NK-92 (cell line): ENCODE measurements around the gene CUEDC1.
"Not testable (repeated sequence)": the region's sequence is repeated elsewhere in the genome, so short reads cannot be mapped to it uniquely, and the experiment has no call there.

ENCODE experiments used
- DNase-seq: peaks from one replicate; lab custom pipeline; 2025; ENCODE audit not compliant: unreplicated experiment; lab: John Stamatoyannopoulos, UW

Gene CUEDC1

DNA sequence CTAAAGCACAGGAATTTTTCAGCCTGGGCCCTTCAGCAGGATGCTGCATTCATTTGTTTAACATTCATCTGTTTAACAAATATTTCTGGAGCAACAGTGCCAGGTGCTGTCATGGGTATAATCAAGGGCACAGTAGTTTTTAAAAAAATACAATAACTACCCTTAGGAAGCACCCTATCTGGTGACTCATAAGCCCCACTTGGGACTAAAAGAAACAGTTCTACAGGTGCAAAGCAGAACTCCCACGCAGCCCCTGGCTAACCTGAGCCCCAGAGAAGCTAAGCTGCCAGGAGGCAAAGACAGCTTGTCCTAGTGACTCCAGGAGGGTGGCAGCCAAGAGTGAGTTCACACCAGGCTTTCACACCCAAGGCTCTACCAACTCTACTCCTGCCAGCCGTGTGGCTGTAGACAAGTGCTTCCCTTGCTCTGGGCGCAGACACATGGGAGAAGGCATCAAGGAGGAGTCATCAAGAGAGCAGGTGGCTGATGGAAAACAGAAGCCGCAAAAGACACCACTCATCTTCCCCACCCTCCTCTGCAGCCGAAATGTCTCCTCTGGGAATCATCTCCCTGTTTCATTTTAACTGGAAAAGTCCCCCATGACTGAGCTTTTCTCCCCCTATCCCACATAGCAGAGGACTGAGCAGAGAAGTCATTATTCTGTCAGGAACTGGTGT is 14.4 kb downstream of the CUEDC1 start:
- DNase-seq: no peak

DNA sequence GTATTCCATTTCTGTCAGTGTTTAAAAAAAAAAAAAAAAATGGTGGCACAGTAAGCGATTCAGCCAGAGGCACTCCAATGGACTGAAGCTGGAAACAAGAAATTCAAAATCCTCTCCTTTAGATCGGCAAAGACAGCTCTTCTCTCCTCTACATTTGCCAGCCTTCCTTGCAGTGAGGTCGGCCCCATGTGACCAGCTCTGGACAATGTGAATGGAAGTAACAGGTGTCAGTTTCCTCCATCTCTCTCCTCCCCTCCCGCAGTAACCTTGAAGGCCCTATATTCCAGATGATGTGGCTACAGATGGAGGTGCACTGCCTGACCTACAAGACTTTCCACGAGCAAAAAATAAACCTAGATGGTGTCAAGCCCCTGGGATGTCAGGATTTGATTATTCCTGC is 15.0 kb downstream of the CUEDC1 start:
- DNase-seq: no peak

DNA sequence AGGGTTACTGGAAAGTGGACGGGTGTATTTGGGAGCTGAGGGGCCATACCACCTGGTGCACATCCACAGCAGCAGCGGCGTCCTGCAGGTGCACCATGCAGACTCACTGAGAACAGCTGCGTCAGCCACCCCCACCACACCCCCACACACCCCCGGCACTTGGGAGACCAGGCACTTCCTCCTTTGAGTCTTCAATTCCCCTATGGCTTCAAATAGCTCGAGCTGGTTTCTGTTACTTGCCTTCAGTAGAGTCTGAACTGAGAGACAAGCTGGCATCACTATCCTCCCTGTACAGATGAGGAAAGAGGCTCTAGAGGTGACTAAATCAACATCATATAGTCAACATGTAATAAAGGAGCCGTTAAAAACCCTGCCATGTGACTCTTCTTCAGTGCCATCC is 15.4 kb downstream of the CUEDC1 start:
- DNase-seq: no peak

DNA sequence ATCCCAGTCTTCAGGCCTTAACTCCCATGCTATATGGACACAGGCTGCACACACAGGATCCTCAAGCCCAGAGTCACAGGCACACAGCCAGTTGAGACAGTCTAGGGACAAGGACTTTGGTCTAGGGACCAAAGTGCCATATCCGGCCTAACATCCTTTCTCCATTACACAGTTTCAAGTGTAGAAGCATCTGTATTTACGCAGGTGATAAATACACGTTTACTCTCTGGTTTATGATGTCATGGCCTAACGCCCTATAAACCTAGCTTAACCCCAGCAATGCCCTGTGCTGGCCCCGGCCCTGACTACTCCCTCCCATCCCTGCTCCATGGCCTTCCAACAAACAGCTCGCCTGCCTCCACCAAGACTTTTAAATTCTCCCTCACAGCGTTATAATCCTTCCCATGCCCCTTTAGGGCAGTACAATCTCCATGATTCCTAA is 17.1 kb downstream of the CUEDC1 start:
- no peak for DNase-seq

DNA sequence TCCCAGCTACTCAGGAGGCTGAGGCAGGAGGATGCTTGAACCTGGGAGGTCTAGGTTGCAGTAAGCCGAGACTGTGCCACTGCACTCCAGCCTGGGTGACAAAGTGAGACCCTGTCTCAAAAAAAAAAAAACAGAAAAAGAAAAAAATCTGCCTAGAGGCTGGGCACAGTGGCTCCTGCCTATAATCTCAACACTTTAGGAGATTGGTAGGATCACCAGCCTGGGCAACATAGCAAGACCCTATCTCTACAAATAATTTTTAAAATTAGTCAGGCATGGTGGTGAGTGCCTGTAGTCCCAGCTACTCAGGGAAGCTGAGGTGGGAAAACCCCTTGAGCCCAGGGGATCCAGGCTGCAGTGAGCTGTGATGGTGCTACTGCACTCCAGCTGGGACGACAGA is 17.7 kb downstream of the CUEDC1 start:
- no peak for DNase-seq

DNA sequence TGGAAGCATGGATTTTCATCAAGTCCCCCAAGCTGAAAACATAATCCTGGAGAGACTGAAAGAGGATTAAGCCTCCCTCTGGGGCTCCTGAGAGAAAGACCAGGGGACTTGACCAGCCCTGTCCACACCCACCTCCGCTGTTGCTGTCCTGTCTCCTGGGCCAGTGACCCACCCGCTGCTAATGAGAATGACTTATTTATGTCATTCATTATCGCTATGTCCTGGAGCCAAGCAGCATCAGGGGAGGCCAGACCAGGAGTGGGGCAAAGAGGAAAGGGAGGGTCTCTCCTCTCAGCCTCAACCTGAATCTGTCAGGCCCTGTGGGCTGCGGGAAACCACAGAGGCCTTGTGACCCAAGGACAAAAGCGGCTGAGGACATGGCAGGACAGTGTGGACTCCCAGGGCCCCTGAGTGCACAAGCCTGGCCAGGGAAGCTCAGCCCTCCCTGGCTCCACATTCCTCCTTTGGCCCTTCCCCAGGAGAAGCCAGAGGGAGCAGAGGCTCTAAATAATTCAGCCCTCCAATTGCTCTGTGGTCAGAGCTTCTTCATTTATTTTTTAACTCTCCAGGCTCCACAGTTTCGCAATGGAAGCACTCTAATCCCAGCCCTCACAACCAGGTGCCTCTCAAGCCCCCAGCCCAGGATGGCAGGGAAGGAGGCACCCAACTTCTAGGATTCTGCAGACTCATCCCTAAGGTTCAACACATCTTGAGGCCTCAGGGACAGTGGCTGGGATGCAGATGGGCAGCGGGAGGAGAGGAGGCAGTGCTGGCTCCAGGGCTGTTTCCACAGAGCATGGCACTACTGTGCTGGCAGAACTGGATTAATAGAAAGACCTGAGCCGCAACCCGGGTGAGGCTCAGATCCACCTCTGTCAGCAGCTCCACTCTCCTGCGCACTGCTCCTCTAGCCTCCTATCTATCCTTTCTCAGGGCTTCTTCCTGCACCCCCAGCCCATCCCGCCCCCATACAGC is 19.1 kb downstream of the CUEDC1 start:
- DNase-seq: no peak

DNA sequence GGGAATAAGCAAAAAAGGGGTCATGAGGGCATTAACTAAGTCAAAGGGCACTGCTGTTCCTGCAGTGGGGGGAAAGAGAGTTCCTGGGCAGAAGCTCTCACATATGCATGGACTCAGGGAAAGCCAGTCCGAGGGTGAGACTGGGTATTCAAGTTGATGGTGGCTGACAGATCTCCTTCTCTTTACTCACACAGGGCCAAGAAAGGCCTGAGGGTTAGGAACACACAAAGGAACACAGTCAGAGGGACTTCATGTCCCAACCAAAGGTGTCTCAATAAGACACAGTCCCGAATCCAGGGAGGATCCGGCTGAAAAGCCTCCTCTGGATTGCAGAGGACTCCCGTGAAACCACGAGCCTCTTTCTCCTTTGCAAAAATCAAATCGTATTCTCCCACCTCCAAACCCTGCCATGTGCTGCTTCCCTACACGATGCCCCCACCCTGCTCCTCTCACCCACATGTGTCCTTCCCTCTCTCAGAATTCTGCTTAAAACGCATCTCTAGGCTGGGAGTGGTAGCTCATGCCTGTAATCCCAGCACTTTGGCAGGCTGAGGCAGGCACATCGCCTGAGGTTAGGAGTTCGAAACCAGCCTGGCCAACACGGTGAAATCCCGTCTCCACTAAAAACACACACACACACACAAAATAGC is 23.6 kb downstream of the CUEDC1 start:
- no peak for DNase-seq

DNA sequence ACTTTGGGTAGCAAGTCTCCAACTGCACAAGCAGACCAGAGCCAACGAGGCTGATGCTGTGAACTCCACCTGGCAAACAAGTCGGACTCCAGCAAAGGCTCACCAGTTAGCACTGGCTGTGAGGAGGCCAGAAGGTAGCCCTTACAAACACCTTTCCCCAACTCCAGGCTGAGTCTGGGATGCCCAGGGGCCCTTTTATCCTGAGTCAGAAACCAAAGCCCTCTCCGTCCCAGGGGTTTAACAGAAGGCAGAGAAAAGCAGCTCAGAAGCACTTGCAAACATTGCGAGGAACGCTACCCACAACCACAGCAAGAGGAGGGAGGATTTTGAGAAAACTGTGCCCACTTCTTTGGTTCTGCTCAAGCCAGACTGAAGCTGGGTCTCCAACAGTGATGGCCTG is 25.0 kb downstream of the CUEDC1 start:
- no peak for DNase-seq

DNA sequence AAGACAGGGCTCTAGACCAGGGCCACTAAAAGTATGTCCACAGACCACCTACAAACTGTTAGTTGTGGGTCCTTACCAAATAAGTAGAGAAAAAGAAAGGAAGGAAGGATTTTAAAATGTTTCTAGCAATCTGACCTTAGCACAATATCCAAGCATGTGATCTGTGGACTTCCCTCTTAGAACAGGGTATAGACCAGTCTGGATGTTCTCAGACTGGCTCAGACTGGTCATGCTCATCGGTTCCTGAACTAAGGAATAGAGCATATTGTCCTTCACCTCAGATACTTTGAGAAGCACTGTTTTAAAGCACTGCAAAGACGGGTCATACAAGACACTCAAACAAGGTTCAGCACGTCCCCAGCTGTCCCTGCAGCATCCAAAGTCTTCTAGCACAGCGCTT is 25.8 kb downstream of the CUEDC1 start:
- DNase-seq: no peak

DNA sequence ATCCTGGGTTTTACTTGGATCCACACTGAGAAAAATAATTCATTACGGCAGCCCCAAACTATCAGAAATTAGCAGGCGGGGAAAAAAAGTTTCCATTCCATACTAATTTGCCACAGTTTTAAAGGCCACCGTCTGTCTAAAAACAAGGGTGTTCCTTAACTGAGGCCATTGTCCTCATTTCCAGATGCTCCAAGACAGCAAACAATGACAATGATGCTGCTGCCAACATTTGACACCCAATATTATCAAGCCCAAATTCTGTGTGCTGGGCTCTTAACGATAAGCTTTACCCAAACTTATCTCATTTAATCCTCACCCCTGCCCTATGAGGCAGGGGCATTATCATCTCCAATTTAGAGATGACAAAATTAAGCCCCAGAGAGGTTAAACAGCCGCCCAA is 26.3 kb downstream of the CUEDC1 start:
- no peak for DNase-seq

DNA sequence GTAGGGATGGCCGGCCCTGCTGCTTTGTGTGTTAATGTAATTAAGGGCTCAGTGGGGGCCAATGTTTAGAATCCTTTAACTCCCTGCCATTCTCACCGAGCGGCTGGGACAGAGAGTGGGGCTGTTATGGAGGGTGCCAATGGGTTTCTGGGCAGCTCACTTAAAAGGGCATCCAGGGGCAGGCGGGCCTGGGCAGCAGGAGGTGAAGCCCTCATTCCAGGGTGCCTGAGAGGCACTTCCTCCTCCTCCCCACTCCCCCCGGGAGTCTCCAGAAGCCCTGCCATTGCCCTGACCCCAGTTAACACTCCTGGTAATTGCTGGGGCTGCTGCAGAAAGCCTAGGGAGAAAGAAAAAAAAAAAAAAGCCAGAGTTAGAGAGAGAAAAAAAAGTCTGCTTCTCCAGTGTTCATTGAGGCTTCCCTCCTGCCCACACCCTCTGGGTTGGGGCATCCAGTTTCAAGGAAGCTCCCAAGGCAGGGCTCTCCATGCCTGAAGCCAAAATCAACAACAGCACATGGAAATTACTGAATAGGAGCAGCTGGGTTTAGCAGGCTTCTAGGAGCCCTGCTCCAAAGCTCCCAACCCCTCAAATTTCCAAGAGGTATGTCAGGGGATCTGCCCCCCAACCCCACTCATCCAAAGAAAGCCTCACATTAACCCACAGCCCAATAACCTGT is 28.0 kb downstream of the CUEDC1 start:
- no peak for DNase-seq

DNA sequence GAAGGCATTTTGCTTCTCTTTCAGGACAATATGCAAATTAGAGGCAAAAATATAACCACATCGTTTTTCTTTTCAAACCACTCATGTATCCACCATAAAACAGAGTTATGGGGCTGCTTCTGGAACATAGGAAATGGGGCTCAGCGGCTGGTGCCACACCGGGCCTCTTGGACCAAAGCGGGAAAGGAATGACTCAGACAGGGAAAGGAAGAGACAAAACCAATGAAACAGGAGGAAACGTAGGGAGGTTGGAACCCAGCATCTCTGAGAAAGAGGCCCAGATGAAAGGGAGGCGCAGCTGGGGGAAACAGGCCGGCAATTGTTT is 28.5 kb downstream of the CUEDC1 start:
- DNase-seq: no peak

DNA sequence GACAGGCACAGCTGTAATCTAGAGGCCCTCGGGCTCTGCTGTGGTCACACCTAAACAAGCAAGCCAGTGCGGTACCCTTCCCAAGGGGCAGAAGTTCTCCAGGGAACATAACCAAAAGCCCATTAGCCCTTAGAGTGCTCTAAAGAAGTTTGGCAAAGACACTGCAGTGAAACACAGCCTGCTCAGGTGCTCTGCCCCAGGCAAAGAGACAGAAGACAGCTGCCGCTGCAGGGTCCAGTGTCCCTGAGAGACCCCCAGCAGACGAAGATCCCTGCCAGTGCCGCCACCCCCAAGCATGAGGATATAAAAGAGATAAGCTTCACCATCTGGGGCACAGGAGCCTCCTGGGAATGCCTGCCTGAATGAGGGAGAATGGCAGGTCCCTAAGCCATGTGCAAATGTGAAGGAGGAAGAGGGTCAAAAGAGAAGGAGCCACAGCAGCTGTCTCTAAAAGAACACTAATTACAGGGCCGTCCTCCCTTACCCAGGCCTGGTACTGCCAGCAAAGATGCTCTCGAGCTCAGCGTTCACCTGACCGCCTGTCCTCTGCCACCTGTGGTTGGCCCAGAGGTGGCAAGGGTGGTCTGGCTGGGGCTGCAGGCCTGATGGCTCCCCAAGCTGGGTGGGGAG is 29.7 kb downstream of the CUEDC1 start:
- DNase-seq: no peak

DNA sequence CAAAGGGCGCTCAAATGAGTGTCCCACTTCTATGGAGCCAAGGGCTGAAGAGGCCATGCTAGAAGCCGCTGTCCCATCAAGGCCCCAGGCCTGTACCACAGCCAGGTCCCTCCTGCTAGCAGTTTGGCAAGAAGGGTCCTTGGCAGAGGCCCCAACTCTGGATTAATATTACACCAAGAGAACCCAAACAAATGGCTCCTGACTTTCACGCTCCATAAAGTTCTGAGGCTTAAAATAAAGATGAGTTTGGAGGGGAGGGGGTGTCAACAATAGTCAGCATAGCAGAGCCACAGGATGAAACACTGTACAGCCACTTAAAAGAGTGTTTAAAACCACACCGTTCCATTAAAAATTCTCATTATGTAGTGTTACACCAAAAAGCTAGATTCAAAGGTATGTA is 30.5 kb downstream of the CUEDC1 start:
- DNase-seq: no peak

DNA sequence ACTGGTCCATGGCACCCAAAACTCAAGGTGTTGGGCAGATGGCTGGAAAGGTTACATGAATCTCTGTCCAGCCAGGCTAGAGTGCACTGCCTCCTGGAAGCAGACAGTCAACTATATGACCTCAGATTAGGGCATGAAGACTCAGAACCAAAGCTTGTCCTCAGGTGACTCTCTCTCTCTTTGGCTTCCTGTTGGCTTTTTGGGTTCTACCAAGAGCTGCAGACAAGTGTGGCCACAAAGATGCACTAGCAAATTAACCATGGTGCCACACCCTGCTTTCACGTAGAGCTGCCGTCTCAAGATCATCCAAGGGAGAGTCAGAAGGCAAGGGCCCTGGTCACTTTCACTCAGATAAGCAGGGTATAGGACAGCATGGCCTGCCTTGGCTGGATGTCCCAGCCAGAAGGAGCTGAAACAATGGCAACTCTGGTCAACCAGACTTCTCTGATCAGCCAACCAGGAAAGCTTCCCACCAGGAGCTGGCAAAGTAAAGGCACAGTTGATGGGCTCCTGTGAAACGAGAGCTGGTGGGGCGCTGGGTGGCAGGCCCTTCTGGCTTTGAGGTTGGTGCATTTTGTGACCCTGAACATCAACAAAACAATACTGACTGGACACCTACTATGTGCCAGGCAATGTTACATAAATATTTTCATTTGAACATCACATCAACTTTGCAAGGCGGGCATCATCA is 31.9 kb downstream of the CUEDC1 start:
- no peak for DNase-seq

DNA sequence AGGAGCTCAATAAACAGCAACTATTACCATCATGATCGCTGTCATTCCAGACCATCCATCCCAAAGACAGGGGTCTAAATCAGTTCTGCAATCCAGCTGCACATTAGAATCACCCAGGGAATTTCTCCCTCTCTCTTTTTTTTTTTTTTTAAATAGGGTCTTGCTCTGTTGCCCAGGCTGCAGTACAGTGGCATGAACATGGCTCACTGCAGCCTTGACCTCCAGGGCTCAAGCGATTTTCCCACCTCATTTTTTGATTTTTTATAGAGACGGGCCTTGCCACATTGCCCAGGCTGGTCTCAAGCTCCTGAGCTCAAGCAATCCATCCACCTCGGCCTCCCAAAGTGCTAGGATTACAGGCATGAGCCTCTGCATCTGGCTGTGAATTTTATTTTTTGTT is 32.5 kb downstream of the CUEDC1 start:
- not testable (repeated sequence) for DNase-seq

DNA sequence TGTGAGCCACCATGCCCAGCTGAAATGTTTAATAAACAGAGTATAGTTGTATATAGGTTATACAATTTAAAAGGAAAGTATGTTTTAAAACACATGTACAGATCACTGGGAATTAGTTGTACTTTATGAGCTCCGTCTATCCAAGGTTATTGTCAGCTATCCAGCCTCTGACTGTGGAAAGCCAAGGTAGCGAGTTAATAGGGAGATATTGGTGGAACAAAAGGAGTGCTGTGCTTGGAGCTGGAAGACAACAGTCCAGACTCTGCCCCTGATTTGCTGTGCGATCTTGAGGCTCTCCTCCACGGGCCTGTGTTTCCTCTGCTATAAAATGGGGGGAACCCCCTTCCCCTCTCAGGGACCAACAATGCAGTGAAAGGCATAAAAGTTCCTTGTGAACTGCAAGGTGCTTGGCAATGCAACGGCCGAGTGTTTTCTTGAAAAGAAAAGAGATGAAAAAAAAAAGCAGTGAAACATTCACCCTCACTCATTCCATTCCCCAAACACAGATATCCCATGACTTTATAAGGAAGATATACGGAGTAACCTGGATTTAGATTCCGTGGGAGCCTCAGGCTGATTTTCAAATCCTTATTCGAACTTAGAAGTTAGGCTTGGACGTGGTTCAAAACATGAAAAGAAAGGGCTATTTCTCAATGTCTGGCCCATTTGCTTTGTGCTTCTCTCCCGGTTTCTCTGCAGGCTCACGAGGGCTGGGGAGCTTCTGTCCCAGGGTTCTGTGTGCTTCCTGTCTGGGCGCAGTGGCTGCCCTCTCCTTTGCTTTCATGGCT is 34.1 kb downstream of the CUEDC1 start:
- no peak for DNase-seq

DNA sequence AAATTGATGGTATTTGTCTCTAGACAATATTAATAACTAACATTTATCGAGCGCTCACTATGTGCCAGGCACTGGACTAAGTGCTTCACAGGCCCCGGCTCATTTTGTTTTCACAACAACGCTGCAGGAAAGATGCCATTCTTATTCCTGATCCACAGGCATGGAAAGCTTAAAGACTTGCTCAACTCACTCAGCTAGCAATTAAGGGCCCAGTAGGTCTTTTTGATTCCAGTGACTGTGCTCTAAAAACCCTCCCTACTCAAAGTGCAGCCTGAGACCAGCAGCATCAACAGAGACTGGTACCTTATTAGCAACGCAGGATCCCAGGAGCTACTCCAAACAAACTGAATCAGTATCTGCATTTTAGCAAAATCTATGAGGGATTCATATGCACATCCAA is 35.3 kb downstream of the CUEDC1 start:
- no peak for DNase-seq

DNA sequence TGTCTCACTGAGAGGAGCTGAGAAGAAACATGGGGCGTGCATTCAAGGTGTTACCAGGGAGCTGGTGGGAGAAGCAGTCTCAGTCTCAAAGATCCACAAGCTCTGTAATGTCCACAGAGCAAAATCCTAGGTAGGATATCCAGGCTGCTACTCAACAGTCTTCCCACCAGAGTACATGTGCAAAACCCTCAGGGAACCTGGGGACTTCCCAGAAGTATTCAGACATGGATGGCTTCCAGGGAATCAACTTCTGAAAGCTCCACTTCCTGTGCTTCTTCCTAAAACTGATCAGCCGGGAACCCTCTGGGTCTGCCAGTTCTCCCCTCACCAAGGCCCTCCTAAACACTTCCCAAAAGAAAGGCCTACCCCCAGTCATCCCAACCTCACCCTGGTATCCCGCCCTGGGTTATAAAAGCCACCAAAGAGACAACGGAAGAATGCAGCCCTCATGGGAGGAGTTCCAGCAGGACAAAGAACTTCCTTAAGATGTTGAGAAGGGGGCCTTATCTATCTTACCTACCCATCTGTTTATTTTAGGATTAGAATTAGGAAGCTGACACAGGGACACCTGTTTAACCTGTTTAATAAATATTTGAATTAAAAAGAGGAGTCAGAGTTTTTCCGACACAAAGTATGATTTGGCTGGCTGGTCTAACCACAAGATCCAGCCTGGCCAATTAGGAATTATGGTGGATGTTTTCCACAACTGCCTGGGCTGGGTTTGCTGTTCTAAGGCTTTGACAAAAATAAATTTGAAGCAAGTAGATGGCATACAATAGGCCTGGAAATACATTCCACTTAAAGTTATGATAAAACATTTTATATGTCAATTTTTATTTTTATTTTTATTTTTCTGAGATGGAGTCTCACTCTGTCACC is 37.0 kb downstream of the CUEDC1 start:
- no peak for DNase-seq
